HG03558 (cell line): ENCODE results near the gene OXA1L.
"Not testable (repeated sequence)": the region's sequence is repeated elsewhere in the genome, so short reads cannot be mapped to it uniquely, and the experiment has no call there.

Source experiments
- ATAC-seq: cut with Tn5 transposase; IDR thresholded peaks from one replicate; pipeline ENCODE4 v1.9.1; 2021; ENCODE audit warnings: moderate number of reproducible peaks; ENCODE audit not compliant: unreplicated experiment; ENCODE audit errors: extremely low read depth

OXA1L gene

DNA sequence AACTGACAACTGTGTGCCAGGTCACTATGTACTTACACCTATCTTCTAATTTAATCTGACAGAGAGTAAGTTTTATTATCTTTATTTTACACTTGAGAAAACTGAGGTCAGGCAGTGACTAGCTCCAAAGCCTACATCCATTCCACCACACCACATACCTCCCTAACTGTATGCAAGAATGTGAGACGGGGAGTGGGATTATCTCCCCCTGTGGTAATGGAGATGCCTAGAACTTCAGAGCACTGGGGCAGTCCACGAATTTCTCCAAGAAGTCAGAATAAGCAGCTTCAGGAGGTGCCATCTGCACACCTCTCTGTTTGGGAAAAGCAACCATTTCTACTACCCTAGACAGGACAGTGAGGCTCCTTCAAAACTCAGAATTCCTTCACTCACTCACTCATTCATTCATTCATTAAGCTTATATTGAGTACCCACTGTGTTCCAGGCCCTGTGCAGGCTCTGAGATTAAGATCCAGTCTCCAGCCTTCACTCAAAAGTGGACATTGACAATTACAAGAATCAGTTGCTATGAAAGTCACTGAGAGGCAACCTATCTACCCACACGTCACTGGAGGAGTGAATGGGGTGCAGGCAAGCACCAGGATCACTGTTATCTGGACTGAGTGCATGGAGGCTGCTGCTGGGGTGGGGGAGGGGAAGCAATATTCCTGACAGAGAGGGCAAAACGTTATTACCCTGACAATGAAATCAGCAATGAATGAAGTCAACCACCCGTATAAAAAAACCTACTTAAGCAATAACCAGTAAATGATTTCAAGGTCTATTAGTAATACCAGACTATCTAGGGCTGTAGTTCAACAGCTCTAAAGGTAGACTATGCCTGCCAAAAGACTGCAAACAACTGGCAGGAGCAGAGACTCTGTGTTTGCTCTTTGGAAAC is 30.8 kb downstream of the OXA1L start:
- ATAC-seq, result no peak

DNA sequence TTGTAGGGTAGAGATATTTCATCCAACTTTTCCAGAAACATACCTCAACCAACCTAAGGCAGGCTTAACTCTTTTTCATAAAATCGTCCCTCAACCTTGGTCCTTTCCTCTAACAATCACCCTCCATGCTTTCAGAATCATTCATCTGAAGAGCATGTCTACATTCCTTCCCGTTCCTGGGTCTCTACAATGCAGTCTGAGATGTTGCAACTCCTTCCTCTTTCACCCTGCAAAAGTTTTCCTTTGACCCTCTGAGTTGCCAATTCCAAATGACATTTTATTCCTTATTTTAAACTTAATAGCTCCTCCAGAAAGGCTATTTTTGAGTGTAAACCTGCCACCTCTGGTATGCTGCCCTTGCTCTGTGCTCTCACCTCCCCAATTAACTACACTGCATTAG is 32.0 kb downstream of the OXA1L start:
- ATAC-seq, result no peak

DNA sequence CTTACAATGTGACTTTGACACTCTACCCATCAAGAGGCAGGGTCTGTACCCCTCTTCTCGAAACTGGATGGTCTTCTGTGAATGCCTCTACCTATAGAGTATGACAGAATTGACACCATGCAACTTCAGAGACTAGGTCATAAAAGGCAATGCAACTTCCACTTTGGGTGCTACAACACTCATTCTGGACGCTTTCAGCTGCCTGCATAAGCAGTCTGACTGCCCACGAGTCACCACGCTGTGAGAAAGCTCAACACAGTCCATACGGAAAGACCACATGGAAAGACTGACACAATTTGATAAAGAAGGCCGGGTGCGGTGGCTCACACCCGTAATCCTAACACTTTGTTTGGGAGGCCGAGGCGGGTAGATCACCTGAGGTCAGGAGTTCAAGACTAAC is 33.9 kb downstream of the OXA1L start:
- ATAC-seq, result no peak

DNA sequence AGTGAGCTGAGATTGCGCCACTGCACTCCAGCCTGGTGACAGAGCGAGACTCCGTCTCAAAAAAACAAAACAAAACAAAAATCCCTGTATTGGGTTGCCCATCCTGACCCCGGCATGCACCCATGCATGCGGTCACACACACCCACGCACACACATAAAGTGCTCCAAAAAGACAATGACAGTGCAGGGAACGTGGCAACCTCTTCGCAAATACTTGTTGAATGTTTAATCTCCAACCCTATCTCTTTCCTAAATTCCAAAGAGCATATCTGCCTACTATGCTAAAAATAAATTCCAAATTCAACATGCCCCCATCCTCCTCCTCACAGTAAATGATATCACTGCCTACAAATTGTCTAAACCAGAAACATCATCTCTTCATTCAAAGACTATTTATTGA is 35.2 kb downstream of the OXA1L start:
- no peak for ATAC-seq

DNA sequence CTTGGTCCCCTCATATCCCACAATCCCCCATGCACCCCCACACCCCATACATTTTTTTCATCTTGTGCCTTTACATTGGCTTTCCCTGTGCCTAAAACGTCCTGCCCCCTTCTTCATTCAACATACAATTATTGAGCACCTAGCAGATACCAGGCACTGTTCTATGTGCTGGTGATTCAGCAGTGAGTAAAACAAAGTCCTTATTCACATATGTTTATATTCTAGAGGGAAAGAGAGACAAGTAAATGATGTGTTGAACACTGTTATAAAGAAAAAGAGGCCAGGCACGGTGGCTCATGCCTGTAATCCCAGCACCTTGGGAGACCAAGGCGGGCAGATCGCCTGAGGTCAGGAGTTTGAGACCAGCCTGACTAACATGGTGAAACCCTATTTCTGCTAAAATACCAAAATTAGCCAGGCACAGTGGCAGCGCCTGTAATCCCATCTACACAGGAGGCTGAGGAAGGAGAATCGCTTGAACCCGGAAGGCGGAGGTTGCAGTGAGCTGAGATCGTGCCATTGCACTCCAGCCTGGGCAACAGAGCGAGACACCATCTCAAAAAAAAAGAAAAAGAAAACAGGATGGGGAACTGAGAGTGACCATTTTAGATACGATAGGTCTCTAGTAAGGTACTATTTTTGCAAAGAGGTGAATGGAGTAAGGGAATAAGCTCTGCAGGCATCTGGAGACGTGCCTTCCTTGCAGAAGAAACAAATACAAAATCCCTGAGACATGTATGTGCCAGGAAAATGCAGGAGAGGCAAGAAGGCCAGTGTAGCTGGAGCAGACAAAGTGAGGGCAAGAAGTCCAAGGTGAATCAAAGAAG is 36.6 kb downstream of the OXA1L start:
- ATAC-seq, result no peak

DNA sequence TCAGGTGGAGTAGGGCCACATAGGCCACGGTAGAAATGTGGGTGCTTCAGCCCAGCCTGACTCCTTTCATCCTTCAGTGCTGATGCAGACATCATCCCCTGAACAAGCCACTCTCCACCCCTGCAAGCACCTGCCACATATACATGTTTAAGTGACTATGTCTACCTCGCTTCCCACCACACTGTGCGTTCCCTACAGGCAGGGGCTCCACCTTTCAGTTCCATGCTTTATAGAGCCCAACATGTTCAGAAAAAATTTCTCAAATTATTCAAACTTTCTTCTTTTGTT is 37.1 kb downstream of the OXA1L start:
- no peak for ATAC-seq

DNA sequence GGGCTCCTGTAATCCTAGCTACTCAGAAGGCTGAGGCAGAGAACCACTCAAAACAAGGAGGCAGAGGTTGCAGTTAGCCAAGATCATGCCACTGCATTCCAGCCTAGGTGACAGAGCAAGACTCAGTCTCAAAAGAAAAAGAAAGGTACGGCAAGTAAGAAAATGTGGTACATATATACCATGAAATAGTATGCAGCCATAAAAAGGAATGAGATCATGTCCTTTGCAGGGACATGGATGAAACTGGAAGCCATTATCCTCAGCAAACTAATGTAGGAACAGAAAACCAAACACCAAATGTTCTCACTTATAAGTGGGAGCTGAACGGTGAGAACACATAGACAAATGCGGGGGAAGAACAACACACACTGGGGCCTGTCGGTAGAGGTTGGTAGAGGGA is 38.7 kb downstream of the OXA1L start:
- not testable (repeated sequence) for ATAC-seq

DNA sequence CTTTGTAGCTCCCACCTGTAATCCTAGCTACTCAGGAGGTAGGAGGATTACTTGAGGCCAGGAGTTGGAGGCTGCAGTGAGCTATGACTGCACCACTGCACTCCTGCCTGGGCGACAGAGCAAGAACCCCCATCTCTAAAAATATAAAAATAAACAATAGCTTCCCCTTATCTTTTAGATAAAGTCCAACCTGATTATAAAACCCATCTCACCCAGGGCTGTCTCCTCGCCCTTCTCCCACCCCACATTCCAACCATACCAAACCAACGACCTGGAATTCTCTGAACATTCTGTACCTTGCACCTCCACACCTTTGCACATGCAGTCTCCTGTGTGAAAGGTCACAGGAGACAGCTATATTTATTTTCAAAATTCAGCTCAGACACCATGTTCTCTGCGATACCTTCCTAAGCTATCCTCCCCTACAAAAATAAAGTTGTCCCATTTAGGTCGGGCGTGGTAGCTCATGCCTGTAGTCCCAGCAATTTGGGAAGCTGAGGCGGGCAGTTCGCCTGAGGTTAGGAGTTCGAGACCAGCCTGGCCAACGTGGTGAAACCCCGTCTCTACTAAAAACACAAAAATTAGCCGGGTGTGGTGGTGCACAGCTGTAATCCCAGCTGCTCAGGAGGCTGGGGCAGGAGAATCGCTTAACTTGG is 41.1 kb downstream of the OXA1L start:
- no peak for ATAC-seq

DNA sequence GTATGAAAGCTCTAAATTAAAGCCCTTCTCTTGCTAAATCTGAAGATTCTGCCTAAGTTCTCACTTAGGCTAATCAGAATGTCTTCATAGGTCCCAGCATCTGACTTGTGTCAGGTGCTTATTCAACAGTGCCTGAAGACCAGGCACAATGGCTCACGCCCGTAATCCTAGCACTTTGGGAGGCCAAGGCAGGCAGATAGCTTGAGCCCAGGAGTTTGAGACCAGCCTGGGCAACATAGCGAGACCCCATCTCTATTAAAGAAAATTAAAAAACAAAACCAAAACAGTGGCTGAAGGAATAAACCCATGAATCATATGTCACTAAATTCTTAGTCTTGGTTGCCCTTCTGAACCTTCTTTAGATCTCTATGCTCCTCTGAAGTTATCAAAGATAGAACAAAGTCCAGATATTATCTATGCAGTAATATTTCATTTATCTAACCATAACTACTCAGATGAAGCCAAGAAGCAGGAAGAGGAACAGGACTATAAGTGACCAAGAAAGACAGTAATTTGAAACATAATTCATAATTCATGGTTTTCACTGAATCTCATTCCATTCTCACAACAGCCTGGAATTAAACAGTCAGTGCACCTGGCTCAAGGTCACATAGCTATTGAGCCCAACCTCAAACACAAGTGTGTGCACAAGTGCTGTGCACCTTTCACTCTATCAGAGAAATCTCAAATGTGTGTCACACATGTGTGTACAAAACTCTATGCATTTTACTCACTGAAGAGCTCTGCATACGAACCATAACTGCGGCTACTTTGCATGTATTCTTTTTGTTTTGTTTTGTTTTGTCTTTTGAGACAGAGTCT is 42.1 kb downstream of the OXA1L start:
- ATAC-seq, result no peak

DNA sequence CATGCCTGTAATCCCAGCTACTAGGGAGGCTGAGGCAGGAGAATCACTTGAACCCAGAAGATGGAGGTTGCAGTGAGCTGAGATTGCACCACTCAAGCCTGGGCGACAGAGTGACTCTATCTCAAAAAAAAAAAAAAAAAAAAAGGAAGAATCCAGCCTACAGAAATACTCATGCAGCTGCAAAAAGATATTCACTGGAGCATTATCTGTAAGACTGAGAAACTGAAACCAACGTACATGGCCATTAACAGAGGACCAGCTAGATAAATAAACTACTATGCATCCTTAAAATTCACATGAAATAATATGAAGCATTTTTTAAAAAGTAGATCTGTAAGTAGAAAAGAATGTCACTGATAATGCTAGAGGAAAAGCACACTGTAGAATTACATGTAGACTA is 45.2 kb downstream of the OXA1L start:
- ATAC-seq, result no peak

DNA sequence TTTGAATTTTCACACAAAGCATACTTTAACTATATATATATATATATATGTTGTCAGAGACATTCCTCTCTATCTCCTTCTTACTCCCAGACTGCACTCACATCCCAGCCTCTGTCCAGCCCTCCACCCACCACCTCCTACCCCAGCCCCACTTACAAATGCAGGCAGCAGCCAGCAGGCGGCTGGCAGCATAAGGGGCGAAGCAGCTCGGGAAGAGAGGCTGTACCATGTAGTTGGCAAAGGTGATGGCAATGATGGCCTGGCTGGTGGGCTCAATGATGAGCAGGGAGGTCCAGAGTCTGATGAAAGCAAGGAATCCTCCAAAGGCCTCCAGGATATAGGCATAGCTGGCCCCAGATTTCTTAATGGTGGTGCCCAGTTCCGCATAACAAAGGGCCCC is 46.3 kb downstream of the OXA1L start:
- ATAC-seq, result no peak

DNA sequence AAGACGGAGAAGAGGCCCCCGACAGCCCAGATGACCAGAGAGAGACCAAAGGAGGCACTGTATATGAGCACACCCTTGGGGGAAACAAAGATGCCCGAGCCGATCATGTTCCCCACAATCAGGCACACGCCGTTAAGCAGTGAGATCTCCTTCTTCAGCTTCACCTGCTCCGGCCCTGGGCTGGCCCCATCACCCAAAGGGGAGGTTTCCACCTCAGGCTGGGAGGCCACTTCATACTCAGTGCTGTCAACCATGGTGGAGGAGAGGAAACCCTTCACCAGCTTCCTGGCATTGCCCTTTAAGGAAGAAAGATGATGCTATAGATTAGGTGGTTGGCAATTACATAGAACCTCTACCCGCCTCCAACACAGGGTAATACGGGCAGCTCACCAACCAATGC is 46.7 kb downstream of the OXA1L start:
- ATAC-seq, result no peak

DNA sequence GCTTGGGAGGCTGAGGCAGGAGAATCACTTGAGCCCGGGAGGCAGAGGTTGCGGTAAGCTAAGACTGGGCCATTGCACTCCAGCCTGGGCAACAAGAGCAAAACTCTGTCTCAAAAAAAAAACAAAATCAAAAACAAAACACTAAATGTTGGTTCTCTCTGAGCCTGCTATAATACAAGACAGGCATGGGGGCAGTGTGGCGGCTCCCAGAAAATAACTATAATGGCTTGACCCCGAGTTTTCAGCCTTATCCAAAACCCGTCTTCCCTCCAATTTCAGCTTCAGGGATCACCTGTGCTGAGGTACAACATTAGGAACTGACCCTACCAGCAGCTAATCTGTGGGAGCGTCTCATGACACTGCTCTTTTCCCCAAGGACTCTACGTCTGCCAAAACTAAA is 47.9 kb downstream of the OXA1L start:
- ATAC-seq, result no peak

DNA sequence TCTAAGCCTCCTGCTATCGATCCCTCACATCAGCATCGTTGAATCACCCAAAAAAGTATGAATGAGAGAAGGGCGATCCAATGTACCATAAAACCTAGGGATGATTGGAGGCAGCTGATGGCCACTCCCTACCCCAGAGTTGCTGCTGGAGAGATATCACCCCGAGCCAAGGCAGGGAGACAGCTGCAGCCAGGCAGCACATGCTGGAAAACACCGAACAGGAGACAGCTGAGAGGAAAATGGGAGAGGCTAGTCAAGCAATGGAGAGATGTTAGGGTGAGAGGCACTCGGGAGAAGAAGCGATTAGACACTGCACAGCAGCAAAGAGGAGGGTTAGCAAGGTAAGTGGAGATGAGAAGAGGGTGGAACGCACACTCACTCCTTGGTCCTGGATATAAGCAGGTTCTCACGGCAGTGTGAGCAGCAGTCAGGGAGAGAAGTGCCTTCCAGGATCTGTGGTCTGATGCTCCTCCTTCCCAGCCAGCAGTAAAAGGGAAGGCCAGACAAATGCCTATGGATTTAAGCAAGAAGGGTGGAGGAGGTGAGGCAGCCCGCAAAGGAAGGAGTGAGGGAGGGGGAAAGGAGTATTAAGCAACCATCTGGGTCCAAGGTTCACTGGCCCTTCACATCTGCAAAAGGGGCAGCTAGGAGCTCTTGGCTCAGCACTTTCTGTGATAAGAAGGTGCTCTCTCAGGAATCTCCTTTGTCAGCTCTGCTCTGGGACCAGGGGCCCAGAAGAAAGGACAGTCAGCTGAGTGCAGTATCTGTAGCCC is 48.6 kb downstream of the OXA1L start, which contains the start of gene SLC7A7:
Gene SLC7A7 (minus strand): TSS at position 495 of the 773 bp plus-strand sequence. CDS start 2,037 bp downstream, outside the sequence.
- ATAC-seq, result no peak

DNA sequence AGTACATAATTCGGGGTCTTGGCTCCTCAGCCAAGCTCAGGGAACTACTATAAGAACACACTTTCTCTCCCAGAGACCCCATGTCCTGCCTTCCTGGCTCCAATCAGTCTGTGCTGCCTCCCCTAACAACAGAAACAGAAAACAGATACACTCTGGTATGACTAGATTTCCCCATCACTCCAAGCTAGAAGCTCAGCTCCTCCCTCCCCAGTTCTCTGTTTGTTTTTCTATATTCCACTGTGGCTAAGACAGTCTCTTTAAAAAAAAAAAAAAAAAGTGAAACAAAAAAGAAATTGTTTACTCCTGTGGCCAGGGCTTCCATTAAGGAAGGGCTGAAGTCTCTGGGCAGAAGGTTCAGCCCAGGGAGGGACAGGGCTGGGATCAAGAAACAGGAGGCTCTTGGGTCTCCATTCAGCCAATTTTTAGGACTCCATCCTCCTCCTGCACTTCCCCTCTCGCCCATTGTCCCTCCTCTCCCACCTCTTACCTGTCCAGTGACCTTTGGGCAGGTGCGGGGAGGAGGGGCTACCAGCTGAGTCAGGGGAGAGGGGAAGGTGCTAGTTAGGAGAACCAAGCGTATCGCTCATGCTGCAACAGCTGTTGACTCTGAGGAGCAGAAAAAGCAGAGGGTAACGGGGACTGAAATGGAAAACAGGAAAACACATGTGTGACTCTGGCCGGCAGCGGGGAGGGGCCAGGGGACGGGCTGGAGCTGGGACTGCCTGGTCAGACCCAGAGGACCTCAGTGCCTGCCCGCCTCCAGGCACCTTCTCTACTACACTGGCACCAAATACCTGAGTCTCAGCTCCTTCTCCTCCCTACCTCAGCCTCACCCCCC is 52.9 kb downstream of the OXA1L start:
- ATAC-seq, result no peak

DNA sequence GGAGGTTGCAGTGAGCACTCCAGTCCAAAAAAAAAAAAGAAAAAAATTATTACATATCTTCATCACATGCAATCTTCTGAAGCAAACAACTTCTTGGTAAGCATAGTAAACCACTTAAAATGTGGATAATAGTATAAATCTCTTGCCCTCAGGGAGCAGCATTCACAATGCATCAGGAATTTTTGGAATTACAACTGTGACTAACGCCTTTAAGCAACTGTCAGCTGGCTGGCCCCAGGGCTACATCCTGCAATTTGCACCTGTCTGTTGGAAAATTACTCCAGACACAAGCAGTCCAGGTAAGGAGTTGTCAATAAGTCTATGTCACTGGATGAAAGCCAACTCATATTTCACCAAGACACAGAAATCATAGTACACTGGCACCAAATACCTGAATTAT is 54.2 kb downstream of the OXA1L start:
- ATAC-seq, result no peak

DNA sequence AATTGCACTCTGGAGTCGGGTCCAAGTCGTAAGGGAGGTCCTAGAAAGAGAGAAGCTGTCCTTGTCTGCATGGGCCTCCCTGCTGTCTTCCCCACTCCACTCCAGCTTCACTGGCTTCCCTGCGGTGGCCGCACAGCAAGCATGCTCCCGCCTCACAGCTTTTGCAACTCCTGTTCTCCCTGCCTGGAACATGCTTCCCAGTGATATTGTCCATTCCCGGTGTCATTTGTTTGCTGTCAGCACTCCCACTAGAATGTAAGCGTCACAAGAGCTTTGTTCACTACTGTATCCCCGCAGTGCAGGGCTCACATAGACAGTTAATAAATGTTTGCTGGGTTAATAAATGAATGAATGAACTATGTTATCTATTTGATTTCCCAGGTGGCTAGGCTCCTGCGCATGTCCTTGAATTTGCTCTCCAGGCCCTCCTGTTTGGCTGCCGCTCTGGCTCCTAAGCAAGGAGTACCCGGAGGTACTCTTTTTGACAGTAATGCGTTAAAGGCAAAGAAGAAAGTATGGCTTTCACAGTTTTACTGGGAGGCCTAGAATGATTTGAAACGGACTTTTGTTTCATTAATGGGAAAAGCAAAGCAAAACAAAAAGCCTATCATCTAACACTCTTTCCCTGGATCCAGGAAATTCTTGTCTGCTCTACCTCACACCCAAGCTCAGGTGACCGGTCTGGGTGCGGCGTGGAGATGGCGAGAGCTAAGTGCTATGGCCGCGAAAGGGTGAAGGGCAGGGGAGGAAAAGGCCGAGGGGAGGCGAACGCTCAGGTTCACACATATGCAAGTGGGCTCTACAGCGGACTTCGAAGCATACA is 54.9 kb downstream of the OXA1L start:
- ATAC-seq, result no peak
